CD4-positive, alpha-beta memory T cell (primary cell): ENCODE measurements around the gene SCOC. TPM values are rescaled to one million over a fixed set of nuclear protein-coding genes. Genes with fewer than 3 reads are reported as not detected.

Experiments
- CTCF ChIA-PET: fragments of 350-600 bp; sonication (Branson Sonifier 250); formaldehyde crosslinking; loops from one replicate; lab custom pipeline; 2021; ENCODE audit warnings: inconsistent platforms; ENCODE audit not compliant: partially characterized antibody; lab: Charles Lee
- POLR2A ChIA-PET: fragments of 350-600 bp; sonication (Branson Sonifier 250); formaldehyde crosslinking; loops from one replicate; lab custom pipeline; 2021; ENCODE audit not compliant: partially characterized antibody; lab: Charles Lee
- DNase-seq, 5 donors: peaks; one replicate each; pipeline versions ENCODE4 v3.0.0 to v3.0.0-alpha.2; 2020 to 2022; ENCODE audit warnings: mixed read lengths in 1 of 5
- H3K27ac ChIP-seq: one replicate; pipeline ENCODE4 v1.7.0; 2013; ENCODE audit warnings: low read depth, low read length
- H3K27me3 ChIP-seq: 2 replicates; pipeline ENCODE4 v1.7.0; 2013; ENCODE audit warnings: mild to moderate bottlenecking, low read length, moderate library complexity; ENCODE audit not compliant: insufficient read depth
- H3K36me3 ChIP-seq: 2 replicates; pipeline ENCODE4 v1.7.0; 2013; ENCODE audit warnings: mild to moderate bottlenecking, low read length, moderate library complexity; ENCODE audit not compliant: insufficient read depth
- H3K4me1 ChIP-seq: 2 replicates; pipeline ENCODE4 v1.7.0; 2013; ENCODE audit warnings: mild to moderate bottlenecking, low read length, moderate library complexity; ENCODE audit not compliant: insufficient read depth
- H3K4me3 ChIP-seq, 2 donors: one replicate each; pipeline ENCODE4 v1.7.0; 2013; ENCODE audit warnings: low read length in 2 of 2, mild to moderate bottlenecking in 1 of 2
- H3K9me3 ChIP-seq, 2 donors: one replicate each; pipeline ENCODE4 v1.7.0; 2013; ENCODE audit warnings: low read length in 2 of 2, control low read depth in 1 of 2; ENCODE audit not compliant: control insufficient read depth in 1 of 2
- H3K27ac Mint-ChIP-seq, 7 donors: one replicate each; pipeline ENCODE4 v1.8.0; 2020 to 2021; ENCODE audit warnings: mixed read lengths in 7 of 7, mild to moderate bottlenecking in 6 of 7, inconsistent platforms in 3 of 7, moderate library complexity in 3 of 7
- H3K27me3 Mint-ChIP-seq, 2 donors: one replicate each; pipeline ENCODE4 v1.8.0; 2020 to 2021; ENCODE audit warnings: mixed read lengths in 2 of 2
- H3K36me3 Mint-ChIP-seq, 2 donors: one replicate each; pipeline ENCODE4 v1.8.0; 2020 to 2021; ENCODE audit warnings: mixed read lengths in 2 of 2, inconsistent platforms in 1 of 2, mild to moderate bottlenecking in 1 of 2
- H3K4me1 Mint-ChIP-seq, 4 donors: one replicate each; pipeline ENCODE4 v1.8.0; 2020 to 2021; ENCODE audit warnings: mixed read lengths in 4 of 4, mild to moderate bottlenecking in 1 of 4
- H3K4me3 Mint-ChIP-seq, 8 donors: one replicate each; pipeline ENCODE4 v1.8.0; 2020 to 2021; ENCODE audit warnings: mixed read lengths in 8 of 8, mild to moderate bottlenecking in 7 of 8, moderate library complexity in 6 of 8, inconsistent platforms in 3 of 8
- H3K9me3 Mint-ChIP-seq, 8 donors: one replicate each; pipeline ENCODE4 v1.8.0; 2020 to 2021; ENCODE audit warnings: mixed read lengths in 8 of 8, mild to moderate bottlenecking in 5 of 8, inconsistent platforms in 3 of 8, moderate library complexity in 1 of 8
- intact Hi-C: fragments of 100-400 bp; cut with micrococcal nuclease; formaldehyde crosslinking; loops from one replicate; pipeline ENCODE4 v1.15.1; 2023
- polyA plus RNA-seq, 2 donors: library from polyadenylated mRNA; unstranded; fragments of 300-500 nt; fragmentation: Illumina TruSeq; gene quantifications; one replicate each; pipeline ENCODE4 v1.2.3, GENCODE V29; 2021
- total RNA-seq, 2 experiments: library from RNA; stranded (reverse); gene quantifications; one replicate each; pipeline ENCODE4 v1.2.3, GENCODE V29; 2021

SCOC gene
- total and polyA plus RNA-seq, 4 experiments from 2014 or later: 21.8 to 63.7 (median 27.0) TPM

DNA sequence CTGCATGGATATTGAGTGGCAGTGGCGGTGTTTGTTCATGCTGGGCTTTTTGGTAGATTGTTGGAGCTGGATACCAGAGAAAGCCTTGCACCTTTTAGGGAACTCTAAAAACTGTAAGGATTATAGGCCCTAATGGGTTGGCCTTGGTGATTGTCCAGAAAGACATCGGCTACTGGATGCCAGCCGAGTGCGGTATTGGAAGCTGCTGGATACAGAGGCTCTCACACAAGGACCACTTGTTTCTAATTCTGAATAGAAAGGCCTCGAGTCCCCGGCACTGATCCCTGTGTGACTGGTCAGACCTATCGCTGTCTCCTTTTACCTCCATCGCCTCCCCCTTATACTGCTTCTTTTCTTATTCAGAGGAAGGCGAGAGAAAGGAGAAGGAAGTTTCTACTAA is 27.3 kb upstream of the SCOC start:
- Mint-ChIP-seq H3K36me3 (no peaks in the 10 kb centered on the region), H3K27me3 (peaks cover 8 to 17% of the 10 kb centered on the region in 2 donors), H3K4me3 (no peak overlapping the region), H3K27ac (no peak overlapping the region), H3K9me3 (peaks cover 0 to 6% (median 0%) of the 10 kb centered on the region in 8 donors), H3K4me1 (peaks cover 0 to 4% (median 4%) of the 10 kb centered on the region in 4 donors)
- DNase-seq: no peak
- H3K9me3 ChIP-seq: no peaks in the 10 kb centered on the region
- H3K36me3 ChIP-seq: no peaks in the 10 kb centered on the region
- intact Hi-C loops: no loop called here
- ChIA-PET POLR2A (no interaction called here), CTCF (interaction anchor here (2.0 kb wide), 1 partner anchor 14 kb away, joined by 8 read pairs; no protein-coding TSS in a partner anchor)
- peaks cover 5% of the 10 kb centered on the region for H3K27me3 ChIP-seq
- no peak overlapping the region for H3K27ac ChIP-seq
- H3K4me3 ChIP-seq: no peak overlapping the region
- no peaks in the 10 kb centered on the region for H3K4me1 ChIP-seq

- H3K27me3 Mint-ChIP-seq: peaks cover 0 to 8% of the 10 kb centered on the region in 2 donors
- H3K4me1 Mint-ChIP-seq: peaks cover 7 to 14% (median 9%) of the 10 kb centered on the region in 4 donors
- Histone ChIP-seq H3K4me1 (peaks cover 13% of the 10 kb centered on the region), H3K36me3 (no peaks in the 10 kb centered on the region), H3K9me3 (no peaks in the 10 kb centered on the region), H3K27ac (no peak overlapping the region), H3K27me3 (no peaks in the 10 kb centered on the region), H3K4me3 (no peak overlapping the region)
- intact Hi-C loops: no loop called here
- H3K27ac Mint-ChIP-seq: peak overlapping the region in 1 of 7 donors; percentile 74
- no peaks in the 10 kb centered on the region for H3K36me3 Mint-ChIP-seq
- POLR2A ChIA-PET: no interaction called here
- H3K4me3 Mint-ChIP-seq: no peak overlapping the region
- CTCF ChIA-PET: interaction anchor here (0.8 to 4.1 kb wide), 3 partner anchors 9 to 20 kb away, joined by 3 to 28 read pairs (median 3); no protein-coding TSS in a partner anchor
- peaks cover 0 to 4% (median 0%) of the 10 kb centered on the region in 8 donors for H3K9me3 Mint-ChIP-seq
- DNase-seq: no peak
Observed at GRCh38 chr4:140349816-140350215, 23.6 kb upstream of the SCOC start.

GRCh38 chr4:140351093-140352075 is 22.1 kb upstream of the SCOC start:
- Mint-ChIP-seq H3K4me1 (peaks cover 7 to 14% (median 9%) of the 10 kb centered on the region in 4 donors), H3K27me3 (peaks cover under 1 to 4% of the 10 kb centered on the region in 2 donors), H3K27ac (no peak overlapping the region), H3K36me3 (no peaks in the 10 kb centered on the region), H3K4me3 (no peak overlapping the region), H3K9me3 (peaks cover 0 to 4% (median 0%) of the 10 kb centered on the region in 8 donors)
- Histone ChIP-seq H3K4me1 (peaks cover 13% of the 10 kb centered on the region), H3K4me3 (no peak overlapping the region), H3K36me3 (no peaks in the 10 kb centered on the region), H3K27me3 (no peaks in the 10 kb centered on the region), H3K27ac (no peak overlapping the region), H3K9me3 (no peaks in the 10 kb centered on the region)
- intact Hi-C loops: no loop called here
- no peak for DNase-seq
- ChIA-PET CTCF (interaction anchor here (1.1 to 4.1 kb wide), 3 partner anchors 8 to 22 kb away, joined by 3 to 28 read pairs (median 3); partner anchors contain the start of gene SCOC), POLR2A (no interaction called here)

DNA sequence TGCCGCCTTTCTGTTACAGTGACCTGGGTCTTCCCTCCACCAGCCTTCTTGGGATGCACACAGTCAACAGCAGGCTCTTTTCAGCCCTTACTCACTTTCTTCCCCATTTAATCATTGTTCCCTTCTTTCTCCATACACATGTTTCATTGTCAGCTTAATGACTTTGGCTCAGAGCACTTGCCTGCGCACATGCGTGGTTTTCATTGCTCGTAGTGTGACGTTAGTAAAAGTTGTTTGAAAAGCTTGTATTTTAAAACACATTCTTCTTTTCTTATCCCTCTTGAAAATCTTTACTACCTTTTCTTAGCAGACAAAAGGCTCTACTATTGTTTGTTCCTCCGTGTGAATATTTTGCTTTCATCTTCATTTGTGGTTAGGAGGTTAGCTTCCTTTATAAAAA is 19.7 kb upstream of the SCOC start:
- H3K4me3 ChIP-seq: no peak overlapping the region
- no peaks in the 10 kb centered on the region for H3K36me3 Mint-ChIP-seq
- POLR2A ChIA-PET: interaction anchor here (1.1 kb wide), 1 partner anchor 19 kb away, joined by 3 read pairs; no protein-coding TSS in a partner anchor
- H3K27ac ChIP-seq: no peak overlapping the region
- intact Hi-C loops: no loop called here
- H3K27ac Mint-ChIP-seq: peak overlapping the region in 5 of 7 donors; percentile 8 to 89 (median 79)
- H3K4me1 Mint-ChIP-seq: peaks cover 7 to 14% (median 9%) of the 10 kb centered on the region in 4 donors
- H3K9me3 ChIP-seq: no peaks in the 10 kb centered on the region
- peaks cover 4 to 5% of the 10 kb centered on the region in 2 donors for H3K27me3 Mint-ChIP-seq
- H3K36me3 ChIP-seq: no peaks in the 10 kb centered on the region
- peak overlapping the region in 6 of 8 donors; percentile 2 to 80 (median 56) for H3K4me3 Mint-ChIP-seq
- no peaks in the 10 kb centered on the region for H3K27me3 ChIP-seq
- DNase-seq: peak in 3 of 5 donors; percentile 9 to 15 (median 11)
- CTCF ChIA-PET: interaction anchor here (1.2 kb wide), 1 partner anchor 9 kb away, joined by 6 read pairs; no protein-coding TSS in a partner anchor
- H3K4me1 ChIP-seq: peaks cover 13% of the 10 kb centered on the region
- H3K9me3 Mint-ChIP-seq: peaks cover 0 to 4% (median 0%) of the 10 kb centered on the region in 8 donors

GRCh38 chr4:140355288-140355687 is 18.2 kb upstream of the SCOC start:
- Mint-ChIP-seq H3K9me3 (no peaks in the 10 kb centered on the region), H3K27ac (no peak overlapping the region), H3K4me1 (peaks cover 11 to 18% (median 11%) of the 10 kb centered on the region in 4 donors), H3K36me3 (no peaks in the 10 kb centered on the region), H3K27me3 (peaks cover 2 to 7% of the 10 kb centered on the region in 2 donors), H3K4me3 (no peak overlapping the region)
- H3K27me3 ChIP-seq: no peaks in the 10 kb centered on the region
- H3K4me3 ChIP-seq: no peak overlapping the region
- no peaks in the 10 kb centered on the region for H3K36me3 ChIP-seq
- H3K27ac ChIP-seq: no peak overlapping the region
- CTCF ChIA-PET: no interaction called here
- intact Hi-C loops: no loop called here
- no peak for DNase-seq
- POLR2A ChIA-PET: no interaction called here
- no peaks in the 10 kb centered on the region for H3K9me3 ChIP-seq
- H3K4me1 ChIP-seq: peaks cover 13% of the 10 kb centered on the region

GRCh38 chr4:140357868-140358267 is 15.6 kb upstream of the SCOC start:
- H3K4me3 ChIP-seq: no peak overlapping the region
- Mint-ChIP-seq H3K27me3 (peaks cover 2 to 7% of the 10 kb centered on the region in 2 donors), H3K27ac (no peak overlapping the region), H3K4me1 (peaks cover 11 to 14% (median 11%) of the 10 kb centered on the region in 4 donors), H3K9me3 (no peaks in the 10 kb centered on the region), H3K36me3 (no peaks in the 10 kb centered on the region), H3K4me3 (no peak overlapping the region)
- H3K27ac ChIP-seq: no peak overlapping the region
- no peaks in the 10 kb centered on the region for H3K9me3 ChIP-seq
- no peak for DNase-seq
- intact Hi-C loops: no loop called here
- H3K27me3 ChIP-seq: no peaks in the 10 kb centered on the region
- no peaks in the 10 kb centered on the region for H3K36me3 ChIP-seq
- peaks cover 13% of the 10 kb centered on the region for H3K4me1 ChIP-seq
- CTCF ChIA-PET: interaction anchor here (2.8 to 8.6 kb wide), 5 partner anchors 8 to 345 kb away, joined by 19 to 119 read pairs (median 28); partner anchors contain the start of gene SCOC
- POLR2A ChIA-PET: no interaction called here

GRCh38 chr4:140358281-140358680 is 15.2 kb upstream of the SCOC start:
- H3K27me3 ChIP-seq: no peaks in the 10 kb centered on the region
- Mint-ChIP-seq H3K27ac (no peak overlapping the region), H3K9me3 (no peaks in the 10 kb centered on the region), H3K27me3 (peaks cover 2 to 7% of the 10 kb centered on the region in 2 donors), H3K36me3 (no peaks in the 10 kb centered on the region), H3K4me3 (no peak overlapping the region), H3K4me1 (peaks cover 11 to 14% (median 11%) of the 10 kb centered on the region in 4 donors)
- H3K36me3 ChIP-seq: no peaks in the 10 kb centered on the region
- intact Hi-C loops: no loop called here
- peaks cover 11% of the 10 kb centered on the region for H3K4me1 ChIP-seq
- no peak overlapping the region for H3K4me3 ChIP-seq
- no peak for DNase-seq
- no peaks in the 10 kb centered on the region for H3K9me3 ChIP-seq
- H3K27ac ChIP-seq: no peak overlapping the region
- POLR2A ChIA-PET: no interaction called here
- CTCF ChIA-PET: interaction anchor here (0.6 to 8.6 kb wide), 6 partner anchors 8 to 345 kb away, joined by 3 to 119 read pairs (median 26); partner anchors contain the start of genes ELMOD2 and SCOC
